HepG2 (cell line): ENCODE data around the gene SUPT6H. TPM values are rescaled to one million over a fixed set of nuclear protein-coding genes. Genes with fewer than 3 reads are reported as not detected.

ENCODE experiments used
- CEBPG ChIP-seq: IDR thresholded peaks from 2 replicates; pipeline ENCODE4 v1.6.1; 2016
- MTA3 ChIP-seq: sonication (generic); formaldehyde crosslinking; IDR thresholded peaks from 2 replicates; pipeline ENCODE4 v1.4.0; 2020; ENCODE audit warnings: missing genetic modification reagents
- MXI1 ChIP-seq: IDR thresholded peaks from 3 replicates; pipeline ENCODE4 v1.6.1; 2012; ENCODE audit warnings: low read depth, low read length, inconsistent platforms, borderline replicate concordance
- PLRG1 ChIP-seq: fragments of 450-650 bp; conservative IDR thresholded peaks from 2 replicates; pipeline ENCODE4 v1.6.1; 2016
- RFXAP ChIP-seq: sonication (generic); formaldehyde crosslinking; IDR thresholded peaks from 2 replicates; pipeline ENCODE4 v1.4.0; 2020; ENCODE audit warnings: missing genetic modification reagents, borderline replicate concordance
- SOX13 ChIP-seq, 3 experiments: fragments of 450-650 bp in 1 of 3; sonication (generic) in 1 of 3; formaldehyde crosslinking in 1 of 3; IDR thresholded peaks in 2 of 3; conservative IDR thresholded peaks in 1 of 3; 2 replicates each; pipeline versions ENCODE4 v1.5.0 to v1.6.1; 2016 to 2020; ENCODE audit warnings: antibody characterized with exemption in 1 of 3, mild to moderate bottlenecking in 1 of 3, missing compliant biosample characterization in 1 of 3, missing genetic modification reagents in 1 of 3, moderate library complexity in 1 of 3
- TFAP4 ChIP-seq: sonication (generic); IDR thresholded peaks from 2 replicates; pipeline ENCODE4 v1.6.1; 2016; ENCODE audit warnings: low read depth, borderline replicate concordance
- ZBTB33 ChIP-seq: sonication (generic); formaldehyde crosslinking; IDR thresholded peaks from 2 replicates; pipeline ENCODE4 v1.4.0; 2020; ENCODE audit warnings: missing genetic modification reagents
- ZBTB40 ChIP-seq, 2 experiments: fragments of 450-650 bp in 1 of 2; sonication (generic) in 1 of 2; formaldehyde crosslinking in 1 of 2; IDR thresholded peaks; 2 replicates each; pipeline versions ENCODE4 v1.6.1 to v1.8.0; 2016 to 2022; ENCODE audit warnings: antibody characterized with exemption in 1 of 2, mild to moderate bottlenecking in 1 of 2, missing genetic modification reagents in 1 of 2
- ZNF709 ChIP-seq: sonication (generic); formaldehyde crosslinking; IDR thresholded peaks from 2 replicates; pipeline ENCODE4 v1.5.0; 2020; ENCODE audit warnings: mild to moderate bottlenecking, missing genetic modification reagents
- polyA plus RNA-seq, 8 experiments: library from polyadenylated mRNA; depleted of rRNA in 3 of 8; stranded (reverse) in 7 of 8; unstranded in 1 of 8; fragments of >200 nt; fragmentation: Illumina TruSeq in 4 of 8; extraction: Trizol in 4 of 8; gene quantifications; 2 replicates each; pipeline versions ENCODE4 v1.2.1 to v1.2.3, GENCODE V29; 2011 to 2016; ENCODE audit warnings: low read depth in 4 of 8, missing spikeins in 1 of 8, mixed read lengths in 1 of 8; ENCODE audit not compliant: insufficient read depth in 1 of 8
- total RNA-seq, 5 experiments: library from RNA; depleted of rRNA; stranded (reverse); fragments of >200 nt; fragmentation: Illumina TruSeq; extraction: Trizol; gene quantifications; 2 replicates each; pipeline ENCODE4 v1.2.3, GENCODE V29; 2016; ENCODE audit warnings: low read depth in 1 of 5
- TF ChIP-seq, protein P1 (sequence below): sonication (generic); formaldehyde crosslinking; IDR thresholded peaks from 2 replicates; pipeline ENCODE4 v1.4.0; 2020; ENCODE audit warnings: mild to moderate bottlenecking, low read depth, missing genetic modification reagents
- TF ChIP-seq, protein P2 (sequence below): sonication (generic); formaldehyde crosslinking; IDR thresholded peaks from 2 replicates; pipeline ENCODE4 v1.8.0; 2022; ENCODE audit warnings: mild to moderate bottlenecking, missing genetic modification reagents, borderline replicate concordance

SUPT6H gene
- total and polyA plus RNA-seq, 2 of the 13 experiments (the other 11 are each of a cell fraction or from before 2014, with no cell fraction given), result 32.7 to 39.9 TPM

DNA sequence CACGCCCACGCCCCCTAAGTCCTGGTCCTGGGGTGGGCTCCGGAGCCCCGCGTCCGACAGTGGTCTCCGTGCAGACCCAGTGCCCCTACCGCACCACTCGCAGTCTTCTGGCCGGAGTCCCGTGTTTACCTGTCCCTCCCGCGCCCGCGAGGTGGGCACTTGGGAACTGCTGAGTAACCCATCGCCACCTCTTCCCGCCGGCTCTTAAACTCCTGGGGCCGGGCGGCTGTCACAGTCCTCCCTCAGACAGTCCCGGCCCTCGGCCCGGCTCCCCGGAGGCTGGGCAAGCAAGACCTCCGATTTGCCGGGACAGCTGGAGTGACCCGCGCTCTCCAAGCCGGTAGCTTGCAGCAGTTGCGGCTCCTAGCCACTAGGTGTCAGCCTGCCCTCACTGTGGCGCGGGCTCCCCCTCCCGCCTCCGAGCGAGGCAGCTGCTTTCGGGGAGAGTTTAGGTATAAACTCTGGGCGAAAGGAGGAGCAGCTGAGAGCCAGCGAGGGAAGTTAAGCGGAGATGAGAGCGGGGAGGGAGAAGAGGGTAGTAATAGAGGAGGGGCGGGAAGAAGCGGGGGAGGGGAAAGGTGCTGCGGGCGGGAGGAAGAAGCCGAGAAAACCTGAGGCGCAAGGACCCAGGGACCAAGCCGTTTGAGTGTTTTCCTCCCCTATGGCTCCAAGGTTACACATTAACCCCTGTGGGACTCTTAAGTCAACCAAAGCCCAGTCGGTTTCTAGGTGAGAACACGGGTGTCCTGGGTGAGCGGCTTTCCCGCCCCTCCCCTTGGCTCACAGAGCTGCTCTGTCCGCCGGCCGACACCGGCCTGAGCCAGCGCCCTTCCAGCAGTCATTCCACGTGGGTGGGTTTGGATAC lies 64.9 kb downstream of the SUPT6H start (continued):
- TF ChIP-seq SOX13 (IDR thresholded peaks at IDR 0.05) (no peak), SOX13 (CRISPR knock-in tag; conservative IDR thresholded peaks at IDR 0.05 in 1 of 2, IDR thresholded peaks at IDR 0.05 in 1 of 2) (peak in 1 of 2 experiments; percentile 4; a peak in 1 of 4 replicates), CEBPG (CRISPR knock-in tag) (no peak; the same call in 1 of the 2 replicates), ZBTB33 (CRISPR knock-in tag) (peak; percentile 43; the same call in 1 of the 2 replicates), TFAP4 (peak; percentile 83), ZNF709 (CRISPR knock-in tag) (0 out of 2 replicates have a peak, but pooled peaks have one; percentile 54), MXI1 (peak; percentile 64; the same call in 1 of the 3 replicates), ZBTB40 (IDR thresholded peaks at IDR 0.05) (no peak), ZBTB40 (CRISPR knock-in tag; IDR thresholded peaks at IDR 0.05) (no peak; the same call in 1 of the 2 replicates), MTA3 (CRISPR knock-in tag) (no peak), RFXAP (peak; percentile 12; the same call in 1 of the 2 replicates), PLRG1 (no peak)
- TF ChIP-seq, protein P1, sequence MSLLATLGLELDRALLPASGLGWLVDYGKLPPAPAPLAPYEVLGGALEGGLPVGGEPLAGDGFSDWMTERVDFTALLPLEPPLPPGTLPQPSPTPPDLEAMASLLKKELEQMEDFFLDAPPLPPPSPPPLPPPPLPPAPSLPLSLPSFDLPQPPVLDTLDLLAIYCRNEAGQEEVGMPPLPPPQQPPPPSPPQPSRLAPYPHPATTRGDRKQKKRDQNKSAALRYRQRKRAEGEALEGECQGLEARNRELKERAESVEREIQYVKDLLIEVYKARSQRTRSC, result no peak
- TF ChIP-seq, protein P2, sequence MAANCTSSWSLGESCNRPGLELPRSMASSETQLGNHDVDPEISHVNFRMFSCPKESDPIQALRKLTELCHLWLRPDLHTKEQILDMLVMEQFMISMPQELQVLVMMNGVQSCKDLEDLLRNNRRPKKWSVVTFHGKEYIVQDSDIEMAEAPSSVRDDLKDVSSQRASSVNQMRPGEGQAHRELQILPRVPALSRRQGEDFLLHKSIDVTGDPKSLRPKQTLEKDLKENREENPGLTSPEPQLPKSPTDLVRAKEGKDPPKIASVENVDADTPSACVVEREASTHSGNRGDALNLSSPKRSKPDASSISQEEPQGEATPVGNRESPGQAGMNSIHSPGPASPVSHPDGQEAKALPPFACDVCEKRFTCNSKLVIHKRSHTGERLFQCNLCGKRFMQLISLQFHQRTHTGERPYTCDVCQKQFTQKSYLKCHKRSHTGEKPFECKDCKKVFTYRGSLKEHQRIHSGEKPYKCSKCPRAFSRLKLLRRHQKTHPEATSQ (CRISPR knock-in tag), result no peak
